ENCODE results near the gene TAF1C. TPM values are rescaled to one million over a fixed set of nuclear protein-coding genes. Genes with fewer than 3 reads are reported as not detected.

The TAF1C gene
- total and polyA plus RNA-seq, 11 donors: 16.3 to 34.4 (median 22.3) TPM

- TF ChIP-seq CTCF (IDR thresholded peaks at IDR 0.05) (no peak), POLR2A (IDR thresholded peaks at IDR 0.05) (no peak)
- Histone ChIP-seq H3K27ac (no peak overlapping the region), H3K4me3 (no peak overlapping the region), H3K9me3 (no peaks in the 10 kb centered on the region), H3K36me3 (no peaks in the 10 kb centered on the region), H3K4me1 (peaks cover 0 to 3% (median 0%) of the 10 kb centered on the region in 12 donors), H3K27me3 (peaks cover 0 to 5% (median 0%) of the 10 kb centered on the region in 9 donors)
- DNase-seq (no peak), ATAC-seq (no peak)
- intact Hi-C loops (cut with DNase I): loop anchor here in 2 of 10 donors (5.0 to 10.0 kb wide), 3 partner anchors 88 to 215 kb away; partner anchors contain the start of genes NECAB2 (in 1 of the 2) and OSGIN1 (in 1 of the 2)
- WGBS, 4 donors: 76 to 86% (median 77%) methylated on average over 11 of the region's 11 CpGs
Observed at GRCh38 chr16:84169765-84170310, 17.0 kb downstream of the TAF1C start.

- ATAC-seq (no peak), DNase-seq (no peak)
- no peaks in the 10 kb centered on the region for H3K36me3 ChIP-seq
- H3K27ac ChIP-seq: no peak overlapping the region
- H3K4me3 ChIP-seq: no peak overlapping the region
- TF ChIP-seq POLR2A (IDR thresholded peaks at IDR 0.05) (no peak), CTCF (IDR thresholded peaks at IDR 0.05) (no peak)
- intact Hi-C loops (cut with DNase I): no loop called here
- H3K4me1 ChIP-seq: peaks cover 0 to 3% (median 0%) of the 10 kb centered on the region in 12 donors
- H3K9me3 ChIP-seq: no peaks in the 10 kb centered on the region
- WGBS, 4 donors: 79 to 87% (median 83%) methylated on average over 13 of the region's 13 CpGs
- H3K27me3 ChIP-seq: peaks cover 0 to 5% (median 0%) of the 10 kb centered on the region in 9 donors
Observed at GRCh38 chr16:84166796-84167695, 19.8 kb downstream of the TAF1C start.

- no peaks in the 10 kb centered on the region for H3K9me3 ChIP-seq
- TF ChIP-seq POLR2A (IDR thresholded peaks at IDR 0.05) (no peak), CTCF (IDR thresholded peaks at IDR 0.05) (no peak)
- no peaks in the 10 kb centered on the region for H3K36me3 ChIP-seq
- no peak for DNase-seq
- H3K27me3 ChIP-seq: peaks cover 0 to 6% (median 0%) of the 10 kb centered on the region in 9 donors
- no peak overlapping the region for H3K4me3 ChIP-seq
- intact Hi-C loops (cut with DNase I): no loop called here
- 80 to 89% (median 83%) methylated on average over 7 of the region's 7 CpGs for WGBS, 4 donors
- ATAC-seq: no peak
- H3K4me1 ChIP-seq: no peaks in the 10 kb centered on the region
- H3K27ac ChIP-seq: no peak overlapping the region
Observed at GRCh38 chr16:84165746-84166145, 21.1 kb downstream of the TAF1C start.

GRCh38 chr16:84161801-84162200 lies 25.1 kb downstream of the TAF1C start:
- ATAC-seq (no peak), DNase-seq (no peak)
- Histone ChIP-seq H3K27me3 (peaks cover 0 to 19% (median 4%) of the 10 kb centered on the region in 9 donors), H3K4me3 (no peak overlapping the region), H3K4me1 (no peaks in the 10 kb centered on the region), H3K9me3 (no peaks in the 10 kb centered on the region), H3K27ac (no peak overlapping the region), H3K36me3 (no peaks in the 10 kb centered on the region)
- no peak for TF ChIP-seq CTCF (IDR thresholded peaks at IDR 0.05)
- no peak for TF ChIP-seq POLR2A (IDR thresholded peaks at IDR 0.05)
- intact Hi-C loops (cut with DNase I): no loop called here
- WGBS, 4 donors: 70 to 82% (median 72%) methylated on average over 3 of the region's 3 CpGs

Measured in heart left ventricle (tissue), 16 donors.